ENCODE results near the gene SUFU. TPM values are rescaled to one million over a fixed set of nuclear protein-coding genes. Genes with fewer than 3 reads are reported as not detected.

The SUFU gene
- total RNA-seq, 1 experiment from 2014 or later, result 13.1 TPM

GRCh38 chr10:102619281-102619981 is 115.7 kb downstream of the SUFU start:
- no peak overlapping the region for H3K27ac Mint-ChIP-seq

GRCh38 chr10:102620138-102620590 is 116.4 kb downstream of the SUFU start:
- DNase-seq (ENCODE audit: low spot score), result no peak
- H3K27ac Mint-ChIP-seq, result no peak overlapping the region
- ATAC-seq, result no peak
- H3K4me1 Mint-ChIP-seq, result peaks cover 14% of the 10 kb centered on the region
- H3K27me3 Mint-ChIP-seq (ENCODE audit: low read depth), result no peaks in the 10 kb centered on the region
- H3K9me3 Mint-ChIP-seq, result no peaks in the 10 kb centered on the region
- H3K36me3 Mint-ChIP-seq, result no peaks in the 10 kb centered on the region; the same call in 1 of the 2 replicates
- TF ChIP-seq ZNF512 (CRISPR knock-in tag; IDR thresholded peaks at IDR 0.05; ENCODE audit: borderline replicate concordance) (no peak), AFF4 (CRISPR knock-in tag; IDR thresholded peaks at IDR 0.05; ENCODE audit: borderline replicate concordance) (no peak), NR2C2 (CRISPR knock-in tag; IDR thresholded peaks at IDR 0.05) (no peak), ESRRA (CRISPR knock-in tag; IDR thresholded peaks at IDR 0.05; ENCODE audit: borderline replicate concordance) (no peak), JAZF1 (CRISPR knock-in tag; IDR thresholded peaks at IDR 0.05) (no peak)
- ChIA-PET CTCF (interaction anchor here (1.2 to 2.1 kb wide), 6 partner anchors 9 to 58 kb away, joined by 3 to 7 read pairs (median 4); no protein-coding TSS in a partner anchor), POLR2A (interaction anchor here (0.6 kb wide), 1 partner anchor 12 kb away, joined by 3 read pairs; no protein-coding TSS in a partner anchor)
- H3K4me3 Mint-ChIP-seq, result no peak overlapping the region

More at GRCh38 chr10:102619281-102619981, 115.7 kb downstream of the SUFU start:
- ChIA-PET POLR2A (interaction anchor here (0.5 to 1.0 kb wide), 2 partner anchors 9 to 1297 kb away, joined by 3 read pairs; no protein-coding TSS in a partner anchor), CTCF (interaction anchor here (0.6 to 1.8 kb wide), 6 partner anchors 8 to 448 kb away, joined by 3 to 4 read pairs (median 3); no protein-coding TSS in a partner anchor)
- H3K36me3 Mint-ChIP-seq, result no peaks in the 10 kb centered on the region; the same call in 1 of the 2 replicates
- ATAC-seq, result no peak
- TF ChIP-seq NR1H2 (CRISPR knock-in tag; IDR thresholded peaks at IDR 0.05) (no peak), CBFB (CRISPR knock-in tag; IDR thresholded peaks at IDR 0.05; ENCODE audit: low read depth) (no peak), E2F4 (CRISPR knock-in tag; IDR thresholded peaks at IDR 0.05; ENCODE audit: borderline replicate concordance, low read depth) (no peak), PREB (CRISPR knock-in tag; IDR thresholded peaks at IDR 0.05; ENCODE audit: borderline replicate concordance) (no peak), ZNF219 (CRISPR knock-in tag; IDR thresholded peaks at IDR 0.05; ENCODE audit: borderline replicate concordance) (no peak), TEAD4 (CRISPR knock-in tag; IDR thresholded peaks at IDR 0.05) (no peak), KAT7 (CRISPR knock-in tag; IDR thresholded peaks at IDR 0.05; ENCODE audit: borderline replicate concordance) (no peak), NFYB (CRISPR knock-in tag; conservative IDR thresholded peaks at IDR 0.05; ENCODE audit: low read depth) (no peak), EMX1 (CRISPR knock-in tag; IDR thresholded peaks at IDR 0.05) (no peak), HMGA2 (CRISPR knock-in tag; IDR thresholded peaks at IDR 0.05) (no peak)
- H3K9me3 Mint-ChIP-seq, result no peaks in the 10 kb centered on the region
- H3K27me3 Mint-ChIP-seq (ENCODE audit: low read depth), result no peaks in the 10 kb centered on the region
- H3K4me3 Mint-ChIP-seq, result no peak overlapping the region
- H3K4me1 Mint-ChIP-seq, result peaks cover 11% of the 10 kb centered on the region
- no peak for DNase-seq (ENCODE audit: low spot score)
